ENCODE data around the gene FGF6.

Gene FGF6

DNA sequence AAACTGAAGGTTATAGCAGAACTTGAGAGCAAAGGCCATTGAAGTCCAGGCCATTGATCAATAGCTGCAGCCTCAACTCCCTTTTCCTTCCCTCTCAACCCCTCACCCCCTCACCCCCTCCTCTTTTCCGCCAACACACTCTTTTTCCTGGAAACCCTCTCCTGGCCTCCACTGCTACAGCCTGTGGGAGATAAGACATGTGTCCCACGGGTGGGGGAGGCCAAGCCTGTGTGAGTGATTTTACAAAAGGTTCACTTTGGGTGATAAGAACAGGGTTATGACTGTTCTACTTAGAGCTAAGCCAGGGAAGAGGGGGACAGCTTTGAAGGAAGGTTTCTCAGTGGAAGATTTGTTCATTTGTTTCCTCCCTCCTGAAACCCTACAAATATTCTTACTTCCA is 57.0 kb downstream of the FGF6 start:
- no peaks in the 10 kb centered on the region for H3K27me3 ChIP-seq (replicated peaks; ENCODE audit: insufficient read depth, low read length)
- TF ChIP-seq, protein P1, sequence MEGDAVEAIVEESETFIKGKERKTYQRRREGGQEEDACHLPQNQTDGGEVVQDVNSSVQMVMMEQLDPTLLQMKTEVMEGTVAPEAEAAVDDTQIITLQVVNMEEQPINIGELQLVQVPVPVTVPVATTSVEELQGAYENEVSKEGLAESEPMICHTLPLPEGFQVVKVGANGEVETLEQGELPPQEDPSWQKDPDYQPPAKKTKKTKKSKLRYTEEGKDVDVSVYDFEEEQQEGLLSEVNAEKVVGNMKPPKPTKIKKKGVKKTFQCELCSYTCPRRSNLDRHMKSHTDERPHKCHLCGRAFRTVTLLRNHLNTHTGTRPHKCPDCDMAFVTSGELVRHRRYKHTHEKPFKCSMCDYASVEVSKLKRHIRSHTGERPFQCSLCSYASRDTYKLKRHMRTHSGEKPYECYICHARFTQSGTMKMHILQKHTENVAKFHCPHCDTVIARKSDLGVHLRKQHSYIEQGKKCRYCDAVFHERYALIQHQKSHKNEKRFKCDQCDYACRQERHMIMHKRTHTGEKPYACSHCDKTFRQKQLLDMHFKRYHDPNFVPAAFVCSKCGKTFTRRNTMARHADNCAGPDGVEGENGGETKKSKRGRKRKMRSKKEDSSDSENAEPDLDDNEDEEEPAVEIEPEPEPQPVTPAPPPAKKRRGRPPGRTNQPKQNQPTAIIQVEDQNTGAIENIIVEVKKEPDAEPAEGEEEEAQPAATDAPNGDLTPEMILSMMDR (IDR thresholded peaks at IDR 0.05; ENCODE audit: low read length): no peak
- TF ChIP-seq EZH2phosphoT487 (IDR thresholded peaks at IDR 0.05; ENCODE audit: low read length) (no peak), EZH2 (optimal IDR thresholded peaks at IDR 0.05; ENCODE audit: low read depth, low read length) (no peak)
- H3K36me3 ChIP-seq (replicated peaks; ENCODE audit: insufficient read depth, low read length): no peaks in the 10 kb centered on the region
- H3K4me3 ChIP-seq (ENCODE audit: low read length): no peak overlapping the region
- no peaks in the 10 kb centered on the region for H3K9me2 ChIP-seq (replicated peaks; ENCODE audit: insufficient read depth, low read length)
- H3K9me3 ChIP-seq (replicated peaks; ENCODE audit: insufficient read depth, low read length): no peaks in the 10 kb centered on the region
- H3K4me2 ChIP-seq (ENCODE audit: low read depth, low read length): no peak overlapping the region
- H3F3A ChIP-seq (ENCODE audit: insufficient read depth, low read length): no peaks in the 10 kb centered on the region
- no peaks in the 10 kb centered on the region for H4K20me1 ChIP-seq (ENCODE audit: insufficient read depth, low read length)
- H3K27ac ChIP-seq (ENCODE audit: low read length): no peak overlapping the region
- DNase-seq: no peak
- no peaks in the 10 kb centered on the region for H3K4me1 ChIP-seq (ENCODE audit: low read length)
- no peaks in the 10 kb centered on the region for H3K79me2 ChIP-seq (ENCODE audit: low read length)
- H3K9ac ChIP-seq (ENCODE audit: low read length): no peak overlapping the region
- no peak overlapping the region for H2AFZ ChIP-seq (ENCODE audit: low read length)

DNA sequence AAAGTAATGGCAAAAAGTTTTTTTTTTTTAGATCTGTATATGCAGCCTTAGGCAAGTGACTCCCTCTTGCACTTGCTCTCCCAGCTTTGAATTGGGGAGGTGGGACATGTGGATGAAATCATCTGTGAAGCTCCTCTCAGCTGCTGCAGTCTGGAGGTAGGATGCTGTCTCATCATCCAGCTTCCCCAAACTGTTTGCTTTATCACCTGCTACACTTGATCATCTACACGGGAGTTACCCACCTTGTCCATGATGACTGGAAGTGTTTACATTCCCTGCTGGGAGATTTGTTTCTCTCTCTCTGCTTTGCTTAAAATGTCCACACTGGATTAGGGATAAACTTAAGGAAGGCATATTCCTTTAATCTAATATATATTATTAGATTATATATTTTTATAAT is 57.6 kb downstream of the FGF6 start:
- H3K4me3 ChIP-seq (ENCODE audit: low read length): no peak overlapping the region
- H3K9me2 ChIP-seq (replicated peaks; ENCODE audit: insufficient read depth, low read length): no peaks in the 10 kb centered on the region
- no peaks in the 10 kb centered on the region for H3K79me2 ChIP-seq (ENCODE audit: low read length)
- no peaks in the 10 kb centered on the region for H3K27me3 ChIP-seq (replicated peaks; ENCODE audit: insufficient read depth, low read length)
- TF ChIP-seq, protein P1 (IDR thresholded peaks at IDR 0.05; ENCODE audit: low read length): no peak
- TF ChIP-seq EZH2phosphoT487 (IDR thresholded peaks at IDR 0.05; ENCODE audit: low read length): no peak
- TF ChIP-seq EZH2 (optimal IDR thresholded peaks at IDR 0.05; ENCODE audit: low read depth, low read length): no peak
- H3F3A ChIP-seq (ENCODE audit: insufficient read depth, low read length): no peaks in the 10 kb centered on the region
- no peaks in the 10 kb centered on the region for H4K20me1 ChIP-seq (ENCODE audit: insufficient read depth, low read length)
- no peak overlapping the region for H3K27ac ChIP-seq (ENCODE audit: low read length)
- no peaks in the 10 kb centered on the region for H3K36me3 ChIP-seq (replicated peaks; ENCODE audit: insufficient read depth, low read length)
- H2AFZ ChIP-seq (ENCODE audit: low read length): no peak overlapping the region
- no peaks in the 10 kb centered on the region for H3K4me1 ChIP-seq (ENCODE audit: low read length)
- H3K9ac ChIP-seq (ENCODE audit: low read length): no peak overlapping the region
- no peak for DNase-seq
- H3K4me2 ChIP-seq (ENCODE audit: low read depth, low read length): no peak overlapping the region
- no peaks in the 10 kb centered on the region for H3K9me3 ChIP-seq (replicated peaks; ENCODE audit: insufficient read depth, low read length)

DNA sequence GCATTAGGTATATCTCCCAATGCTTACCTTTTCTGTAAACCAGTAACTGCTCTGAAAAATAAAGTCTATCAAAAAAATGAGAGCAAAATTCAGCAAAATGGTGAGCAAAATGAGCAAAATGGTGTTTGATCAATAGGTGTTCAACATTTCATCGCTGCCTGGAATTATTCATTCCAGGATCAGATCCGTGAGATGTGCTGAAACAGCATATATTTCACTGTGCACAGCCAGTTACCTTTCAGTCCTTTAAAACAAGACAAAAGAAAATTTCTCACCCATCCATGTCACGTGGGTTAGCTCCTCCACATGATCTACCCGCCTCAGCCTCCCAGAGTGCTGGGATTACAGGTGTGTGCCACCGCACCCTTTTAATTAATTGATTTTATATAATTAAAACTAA is 58.0 kb downstream of the FGF6 start:
- Histone ChIP-seq H3K4me3 (ENCODE audit: low read length) (no peak overlapping the region), H3K27ac (ENCODE audit: low read length) (no peak overlapping the region), H4K20me1 (ENCODE audit: insufficient read depth, low read length) (no peaks in the 10 kb centered on the region), H3K9me2 (replicated peaks; ENCODE audit: insufficient read depth, low read length) (no peaks in the 10 kb centered on the region), H3K27me3 (replicated peaks; ENCODE audit: insufficient read depth, low read length) (no peaks in the 10 kb centered on the region), H3F3A (ENCODE audit: insufficient read depth, low read length) (no peaks in the 10 kb centered on the region), H3K4me1 (ENCODE audit: low read length) (no peaks in the 10 kb centered on the region), H3K36me3 (replicated peaks; ENCODE audit: insufficient read depth, low read length) (no peaks in the 10 kb centered on the region), H3K4me2 (ENCODE audit: low read depth, low read length) (no peak overlapping the region), H3K79me2 (ENCODE audit: low read length) (no peaks in the 10 kb centered on the region), H3K9ac (ENCODE audit: low read length) (no peak overlapping the region), H2AFZ (ENCODE audit: low read length) (no peak overlapping the region), H3K9me3 (replicated peaks; ENCODE audit: insufficient read depth, low read length) (no peaks in the 10 kb centered on the region)
- TF ChIP-seq EZH2 (optimal IDR thresholded peaks at IDR 0.05; ENCODE audit: low read depth, low read length) (no peak), EZH2phosphoT487 (IDR thresholded peaks at IDR 0.05; ENCODE audit: low read length) (no peak)
- TF ChIP-seq, protein P1 (IDR thresholded peaks at IDR 0.05; ENCODE audit: low read length): no peak
- no peak for DNase-seq

All from MM.1S (cell line).